Skeletal muscle satellite cell (primary cell): Measurements from ENCODE around the gene AK9.

Experiments used
- H3K27me3 ChIP-seq: 2 replicates; pipeline ENCODE4 v1.7.0; 2013; ENCODE audit warnings: low read length; ENCODE audit not compliant: control insufficient read depth, insufficient read depth
- H3K36me3 ChIP-seq: 2 replicates; pipeline ENCODE4 v1.7.0; 2013; ENCODE audit warnings: mild to moderate bottlenecking, control low read depth, low read length; ENCODE audit not compliant: insufficient read depth
- H3K4me1 ChIP-seq: 2 replicates; pipeline ENCODE4 v1.7.0; 2013; ENCODE audit warnings: low read length; ENCODE audit not compliant: control insufficient read depth, insufficient read depth
- H3K4me2 ChIP-seq: 2 replicates; pipeline ENCODE4 v1.7.0; 2013; ENCODE audit warnings: mild to moderate bottlenecking, low read length
- H3K4me3 ChIP-seq: 2 replicates; pipeline ENCODE4 v1.7.0; 2013; ENCODE audit warnings: low read length
- H3K9ac ChIP-seq: 2 replicates; pipeline ENCODE4 v1.7.0; 2013; ENCODE audit warnings: mild to moderate bottlenecking, low read depth, low read length, moderate library complexity
- H3K9me3 ChIP-seq: replicated peaks from 2 replicates; pipeline ENCODE4 v1.7.0; 2013; ENCODE audit warnings: mild to moderate bottlenecking, control low read depth, low read length

AK9 gene

GRCh38 chr6:109662192-109662591 is 28.8 kb downstream of the AK9 start:
- Histone ChIP-seq H3K9ac (no peak overlapping the region), H3K27me3 (no peaks in the 10 kb centered on the region), H3K4me2 (no peak overlapping the region), H3K4me3 (no peak overlapping the region), H3K4me1 (peaks cover 7% of the 10 kb centered on the region), H3K9me3 (no peaks in the 10 kb centered on the region), H3K36me3 (no peaks in the 10 kb centered on the region)

GRCh38 chr6:109660526-109661320 is 30.3 kb downstream of the AK9 start:
- Histone ChIP-seq H3K27me3 (no peaks in the 10 kb centered on the region), H3K36me3 (no peaks in the 10 kb centered on the region), H3K9ac (no peak overlapping the region), H3K4me2 (no peak overlapping the region), H3K9me3 (no peaks in the 10 kb centered on the region), H3K4me3 (no peak overlapping the region), H3K4me1 (peaks cover 7% of the 10 kb centered on the region)

- Histone ChIP-seq H3K9me3 (no peaks in the 10 kb centered on the region), H3K36me3 (no peaks in the 10 kb centered on the region), H3K27me3 (no peaks in the 10 kb centered on the region), H3K4me3 (no peak overlapping the region), H3K4me1 (no peaks in the 10 kb centered on the region), H3K4me2 (no peak overlapping the region), H3K9ac (no peak overlapping the region)
Observed at GRCh38 chr6:109655761-109656262, 35.2 kb downstream of the AK9 start.

GRCh38 chr6:109653264-109653663 is 37.7 kb downstream of the AK9 start:
- Histone ChIP-seq H3K4me2 (no peak overlapping the region), H3K27me3 (no peaks in the 10 kb centered on the region), H3K4me3 (no peak overlapping the region), H3K9ac (no peak overlapping the region), H3K4me1 (no peaks in the 10 kb centered on the region), H3K36me3 (no peaks in the 10 kb centered on the region), H3K9me3 (no peaks in the 10 kb centered on the region)

- H3K27me3 ChIP-seq = no peaks in the 10 kb centered on the region
- H3K36me3 ChIP-seq = no peaks in the 10 kb centered on the region
- no peak overlapping the region for H3K9ac ChIP-seq
- H3K4me1 ChIP-seq = no peaks in the 10 kb centered on the region
- H3K4me3 ChIP-seq = no peak overlapping the region
- no peaks in the 10 kb centered on the region for H3K9me3 ChIP-seq
- no peak overlapping the region for H3K4me2 ChIP-seq
Observed at GRCh38 chr6:109644131-109644530, 46.9 kb downstream of the AK9 start.

GRCh38 chr6:109632405-109632804 is 58.6 kb downstream of the AK9 start:
- Histone ChIP-seq H3K9ac (no peak overlapping the region), H3K4me3 (no peak overlapping the region), H3K4me1 (no peaks in the 10 kb centered on the region), H3K27me3 (no peaks in the 10 kb centered on the region), H3K9me3 (no peaks in the 10 kb centered on the region), H3K4me2 (no peak overlapping the region), H3K36me3 (no peaks in the 10 kb centered on the region)

- no peaks in the 10 kb centered on the region for H3K27me3 ChIP-seq
- H3K4me1 ChIP-seq = no peaks in the 10 kb centered on the region
- no peak overlapping the region for H3K9ac ChIP-seq
Observed at GRCh38 chr6:109631403-109631802, 59.6 kb downstream of the AK9 start.

GRCh38 chr6:109628158-109629000 is 62.6 kb downstream of the AK9 start:
- H3K9ac ChIP-seq = no peak overlapping the region
- no peaks in the 10 kb centered on the region for H3K27me3 ChIP-seq
- H3K36me3 ChIP-seq = no peaks in the 10 kb centered on the region
- no peak overlapping the region for H3K4me2 ChIP-seq
- H3K4me1 ChIP-seq = no peaks in the 10 kb centered on the region
- H3K4me3 ChIP-seq = no peak overlapping the region
- H3K9me3 ChIP-seq = no peaks in the 10 kb centered on the region

More at GRCh38 chr6:109631403-109631802, 59.6 kb downstream of the AK9 start:
- Histone ChIP-seq H3K4me3 (no peak overlapping the region), H3K9me3 (no peaks in the 10 kb centered on the region), H3K4me2 (no peak overlapping the region), H3K36me3 (no peaks in the 10 kb centered on the region)

GRCh38 chr6:109626311-109626710 is 64.7 kb downstream of the AK9 start:
- Histone ChIP-seq H3K36me3 (no peaks in the 10 kb centered on the region), H3K4me2 (no peak overlapping the region), H3K9me3 (no peaks in the 10 kb centered on the region), H3K4me3 (no peak overlapping the region), H3K9ac (no peak overlapping the region), H3K4me1 (no peaks in the 10 kb centered on the region), H3K27me3 (no peaks in the 10 kb centered on the region)

- no peaks in the 10 kb centered on the region for H3K9me3 ChIP-seq
- no peak overlapping the region for H3K9ac ChIP-seq
- H3K4me3 ChIP-seq = no peak overlapping the region
- H3K36me3 ChIP-seq = no peaks in the 10 kb centered on the region
- no peaks in the 10 kb centered on the region for H3K27me3 ChIP-seq
- no peak overlapping the region for H3K4me2 ChIP-seq
- no peaks in the 10 kb centered on the region for H3K4me1 ChIP-seq
Observed at GRCh38 chr6:109625199-109625598, 65.8 kb downstream of the AK9 start.

GRCh38 chr6:109623288-109623687 is 67.7 kb downstream of the AK9 start:
- Histone ChIP-seq H3K9ac (no peak overlapping the region), H3K4me2 (no peak overlapping the region), H3K9me3 (no peaks in the 10 kb centered on the region), H3K4me1 (no peaks in the 10 kb centered on the region), H3K4me3 (no peak overlapping the region), H3K27me3 (no peaks in the 10 kb centered on the region), H3K36me3 (no peaks in the 10 kb centered on the region)
